ENCODE measurements around the gene FRS2. TPM values are rescaled to one million over a fixed set of nuclear protein-coding genes. Genes with fewer than 3 reads are reported as not detected.

FRS2 gene
- total RNA-seq, 1 donor from 2014 or later: 15.4 TPM

- ATAC-seq: no peak
Measured at GRCh38 chr12:69467366-69467765, 2.8 kb upstream of the FRS2 start.

GRCh38 chr12:69468237-69469026 lies 1.8 kb upstream of the FRS2 start:
- peak; percentile 66 for ATAC-seq

- no peak for ATAC-seq
Measured at GRCh38 chr12:69469854-69470188, 367 bp upstream of the FRS2 start.

- ATAC-seq: no peak
Measured at GRCh38 chr12:69471076-69471430, 865 bp downstream of the FRS2 start.

GRCh38 chr12:69471667-69472385 lies 1.6 kb downstream of the FRS2 start:
- no peak for ATAC-seq

- ATAC-seq: no peak
Measured at GRCh38 chr12:69473262-69473661, 3.1 kb downstream of the FRS2 start.

- ATAC-seq: no peak
Measured at GRCh38 chr12:69474456-69474855, 4.3 kb downstream of the FRS2 start.

- ATAC-seq: no peak
Measured at GRCh38 chr12:69475237-69475975, 5.2 kb downstream of the FRS2 start.

- no peak for ATAC-seq
Measured at GRCh38 chr12:69476276-69477017, 6.3 kb downstream of the FRS2 start.

GRCh38 chr12:69479675-69480074 lies 9.5 kb downstream of the FRS2 start:
- ATAC-seq: no peak

GRCh38 chr12:69480698-69481097 lies 10.5 kb downstream of the FRS2 start:
- ATAC-seq: no peak

GRCh38 chr12:69481133-69481532 lies 10.9 kb downstream of the FRS2 start:
- ATAC-seq: no peak

GRCh38 chr12:69483700-69484099 lies 13.5 kb downstream of the FRS2 start:
- no peak for ATAC-seq

GRCh38 chr12:69484428-69484827 lies 14.2 kb downstream of the FRS2 start:
- no peak for ATAC-seq

GRCh38 chr12:69490920-69491643 lies 20.9 kb downstream of the FRS2 start:
- no peak for ATAC-seq

GRCh38 chr12:69492739-69493138 lies 22.6 kb downstream of the FRS2 start:
- ATAC-seq: no peak

- no peak for ATAC-seq
Measured at GRCh38 chr12:69495071-69495470, 24.9 kb downstream of the FRS2 start.

- no peak for ATAC-seq
Measured at GRCh38 chr12:69497308-69498026, 27.3 kb downstream of the FRS2 start.

GRCh38 chr12:69500631-69501030 lies 30.4 kb downstream of the FRS2 start:
- ATAC-seq: no peak

GRCh38 chr12:69501154-69501895 lies 31.1 kb downstream of the FRS2 start:
- ATAC-seq: no peak

Measured in esophagus mucosa (tissue), 1 donor.